Cerebellar nuclear complex (tissue), 1 donor: Measurements from ENCODE around the gene CD63.

Source experiments
- DNase-seq, 2 experiments: peaks; one replicate each; lab custom pipeline; 2025; lab: John Stamatoyannopoulos, UW

The CD63 gene

DNA sequence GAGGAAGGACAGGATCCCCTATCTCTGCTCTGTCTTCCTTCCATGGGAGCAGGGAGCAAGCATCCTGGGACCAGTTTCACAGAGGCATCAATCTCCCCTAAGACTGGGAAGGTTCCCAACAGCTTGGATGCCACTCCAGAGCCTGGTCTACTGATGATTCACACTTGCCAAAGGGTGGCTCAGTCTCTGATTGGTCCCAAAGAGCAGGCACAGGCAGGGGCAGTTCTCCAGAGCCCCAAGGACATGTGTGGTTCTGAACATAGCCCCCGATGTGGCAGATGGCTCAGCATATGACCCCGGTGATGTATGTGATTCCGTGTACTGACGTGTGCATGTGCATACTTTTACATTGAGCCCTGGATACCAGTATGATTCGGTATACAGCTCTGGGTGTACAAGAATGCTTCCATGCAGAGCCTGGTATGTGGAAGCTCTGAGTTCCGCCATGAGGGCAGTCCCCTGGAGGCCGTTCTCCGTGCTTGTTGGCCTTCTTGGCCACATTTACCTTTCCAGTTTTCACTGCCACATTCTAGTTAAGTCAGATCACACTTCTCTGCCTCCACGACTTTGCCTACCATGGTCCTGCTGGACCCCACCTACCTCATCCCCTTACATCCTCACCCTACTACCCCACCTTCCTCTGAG lies 42.3 kb downstream of the CD63 start:
- no peak for DNase-seq

DNA sequence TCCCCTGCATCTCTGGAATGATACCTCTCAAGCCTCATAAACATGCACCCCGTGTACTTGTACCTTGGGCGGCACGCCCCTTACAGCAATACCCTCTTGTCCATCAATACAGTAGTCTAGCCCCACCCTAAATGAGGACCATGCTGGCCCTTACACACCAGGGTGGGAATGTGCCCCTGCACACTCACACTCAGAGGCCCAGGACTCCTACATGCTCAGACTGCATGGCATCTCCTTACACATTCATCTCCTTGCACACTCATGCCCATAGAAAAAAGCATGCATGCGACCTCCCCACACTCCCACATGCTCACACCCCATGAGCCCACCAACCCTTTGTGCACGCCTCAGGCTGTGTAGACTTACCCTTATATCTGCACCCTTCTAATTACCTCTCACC lies 43.1 kb downstream of the CD63 start:
- no peak for DNase-seq

DNA sequence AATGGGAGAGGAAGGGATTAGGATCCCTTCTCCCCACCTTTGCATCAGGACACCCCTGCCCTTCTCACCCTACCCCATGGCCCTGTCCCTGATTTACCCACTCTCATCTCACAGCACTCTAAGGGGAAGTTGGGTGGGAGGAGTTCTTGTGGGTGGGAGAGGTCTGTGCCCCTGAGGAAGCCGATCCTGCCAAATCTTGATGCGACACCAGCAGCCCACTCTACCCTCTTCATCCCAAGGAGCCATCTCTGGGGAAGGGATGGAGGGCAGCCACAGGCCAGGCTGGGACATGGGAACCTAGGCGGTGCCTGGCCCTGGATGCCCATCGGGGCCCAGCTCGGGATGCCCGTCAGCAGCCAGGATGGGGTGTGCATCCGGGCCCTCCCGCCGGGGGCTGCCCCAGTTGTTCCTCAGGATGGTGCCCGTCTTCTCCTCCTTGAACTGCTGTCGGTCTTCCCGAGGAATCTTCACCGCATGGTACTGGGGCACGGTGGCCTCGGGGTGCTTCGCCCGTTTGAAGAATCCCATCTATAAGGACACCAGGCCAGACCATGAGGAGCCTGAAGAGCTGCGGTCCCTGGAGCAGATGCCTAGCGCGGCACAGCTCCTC lies 43.9 kb downstream of the CD63 start:
- no peak for DNase-seq

DNA sequence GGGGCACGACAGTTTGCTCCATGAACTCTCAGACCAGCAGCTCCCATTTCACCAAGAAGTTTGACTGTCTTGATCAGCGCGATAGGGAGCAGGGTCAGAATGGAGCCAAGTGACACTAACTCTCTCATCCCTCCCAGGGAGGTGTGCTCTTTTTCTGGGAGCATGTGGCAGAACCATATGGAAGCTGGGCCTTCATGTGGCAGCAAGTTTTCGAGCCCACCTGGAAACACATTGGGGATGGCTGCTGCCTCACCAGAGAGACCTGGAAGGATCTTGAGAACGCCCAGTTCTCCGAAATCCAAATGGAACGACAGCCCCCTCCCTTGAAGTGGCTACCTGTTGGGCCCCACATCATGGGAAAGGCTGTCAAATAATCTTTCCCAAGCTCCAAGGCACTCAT lies 45.1 kb downstream of the CD63 start:
- DNase-seq = no peak

- DNase-seq = no peak
Observed at GRCh38 chr12:55682087-55682796, 46.6 kb downstream of the CD63 start.

DNA sequence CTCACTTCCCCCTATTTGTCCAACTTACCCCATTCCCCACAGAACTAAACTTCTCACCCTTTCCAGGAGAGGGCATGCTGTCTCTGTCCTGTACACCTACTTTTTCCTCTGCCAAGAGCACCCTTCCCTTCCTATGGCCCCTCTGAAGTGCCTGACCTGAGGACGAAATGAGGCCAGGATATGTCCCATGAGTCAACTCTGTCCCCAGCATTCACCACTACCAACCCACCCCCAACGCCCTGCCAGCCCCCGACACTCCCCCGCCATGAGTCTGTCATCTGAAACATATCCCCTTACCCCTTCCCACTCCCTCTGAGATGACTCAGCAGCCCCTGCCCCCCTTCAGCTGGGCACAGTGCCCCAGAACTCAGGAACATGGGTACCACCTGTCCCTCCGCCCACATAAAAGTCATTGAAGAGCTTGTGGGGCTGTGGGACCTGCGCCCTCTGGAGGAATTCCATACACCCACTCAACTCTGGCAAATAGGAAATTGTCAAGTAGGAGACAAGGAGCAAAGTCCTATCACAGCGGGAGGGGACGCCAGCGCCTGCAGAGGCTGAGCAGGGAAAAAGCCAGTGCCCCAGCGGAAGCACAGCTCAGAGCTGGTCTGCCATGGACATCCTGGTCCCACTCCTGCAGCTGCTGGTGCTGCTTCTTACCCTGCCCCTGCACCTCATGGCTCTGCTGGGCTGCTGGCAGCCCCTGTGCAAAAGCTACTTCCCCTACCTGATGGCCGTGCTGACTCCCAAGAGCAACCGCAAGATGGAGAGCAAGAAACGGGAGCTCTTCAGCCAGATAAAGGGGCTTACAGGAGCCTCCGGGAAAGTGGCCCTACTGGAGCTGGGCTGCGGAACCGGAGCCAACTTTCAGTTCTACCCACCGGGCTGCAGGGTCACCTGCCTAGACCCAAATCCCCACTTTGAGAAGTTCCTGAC lies 47.4 kb downstream of the CD63 start:
- no peak for DNase-seq

DNA sequence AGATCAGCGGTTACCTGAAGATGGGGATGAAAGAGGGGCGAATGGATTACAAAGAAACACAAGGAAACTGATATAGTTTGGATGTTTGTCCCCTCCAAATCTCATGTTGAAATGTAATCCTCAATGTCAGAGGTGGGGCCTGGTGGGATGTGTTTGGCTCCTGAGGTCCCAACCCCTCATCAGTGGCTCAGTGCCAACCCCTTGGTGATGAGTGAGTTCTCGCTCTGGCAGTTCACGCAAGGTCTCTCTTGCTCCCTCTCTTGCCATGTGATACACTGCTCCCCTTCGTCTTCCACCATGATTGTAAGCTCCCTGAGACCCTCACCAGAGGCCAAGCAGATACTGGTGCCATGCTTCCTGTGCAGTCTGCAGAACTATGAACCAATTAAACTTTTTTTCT lies 49.1 kb downstream of the CD63 start:
- DNase-seq = no peak

GRCh38 chr12:55676707-55677106 lies 52.1 kb downstream of the CD63 start:
- no peak for DNase-seq

DNA sequence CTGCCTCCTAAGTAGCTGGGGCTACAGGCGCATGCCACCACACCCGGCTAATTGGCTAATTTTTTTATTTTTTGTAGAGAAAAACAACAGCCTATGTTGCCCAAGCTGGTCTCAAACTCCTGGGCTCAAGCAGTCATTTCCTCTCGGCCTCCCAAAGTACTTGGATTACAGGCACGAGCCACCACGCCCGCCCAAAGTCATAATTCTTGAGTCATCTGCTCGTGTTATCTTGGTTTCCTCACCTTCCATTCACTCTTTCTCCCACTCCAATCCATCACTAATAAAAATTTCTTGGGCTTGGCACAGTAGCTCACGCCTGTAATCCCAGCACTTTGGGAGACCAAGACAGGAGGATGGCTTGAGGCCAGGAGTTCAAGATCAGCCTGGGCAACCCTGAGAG lies 53.1 kb downstream of the CD63 start:
- DNase-seq = no peak
